Nephron (organoid): Measurements from ENCODE around the gene LINC00305.

Source experiments
- H3K27ac Mint-ChIP-seq, 3 experiments: 2 replicates each; pipeline ENCODE4 v1.8.0; 2020; ENCODE audit warnings: mixed read lengths in 3 of 3, mild to moderate bottlenecking in 2 of 3, moderate library complexity in 1 of 3
- H3K27me3 Mint-ChIP-seq: 2 replicates; pipeline ENCODE4 v1.8.0; 2021; ENCODE audit warnings: low read depth, mild to moderate bottlenecking, moderate library complexity, mixed read lengths
- H3K36me3 Mint-ChIP-seq: 2 replicates; pipeline ENCODE4 v1.8.0; 2020; ENCODE audit warnings: low read depth, mixed read lengths
- H3K4me1 Mint-ChIP-seq: 2 replicates; pipeline ENCODE4 v1.8.0; 2020; ENCODE audit warnings: mixed read lengths
- H3K4me3 Mint-ChIP-seq, 3 experiments: 2 replicates each; pipeline ENCODE4 v1.8.0; 2020; ENCODE audit warnings: mild to moderate bottlenecking in 3 of 3, mixed read lengths in 3 of 3, moderate library complexity in 2 of 3
- H3K9me3 Mint-ChIP-seq: 2 replicates; pipeline ENCODE4 v1.8.0; 2020; ENCODE audit warnings: mixed read lengths
- CTCF ChIP-seq, 3 experiments: fragments of 200-600 bp; sonication (generic); IDR thresholded peaks; one replicate each; pipeline ENCODE4 v1.5.0; 2021; ENCODE audit warnings: antibody characterized with exemption in 3 of 3; ENCODE audit not compliant: unreplicated experiment in 3 of 3

Gene LINC00305

GRCh38 chr18:64148988-64149387, at the start of gene LINC00305:
Gene LINC00305 (minus strand): TSS chr18:64149088.
- Mint-ChIP-seq H3K9me3 (no peaks in the 10 kb centered on the region), H3K4me3 (no peak within 1 kb of the TSS), H3K4me1 (no peaks in the 10 kb centered on the region), H3K27ac (no peak within 1 kb of the TSS), H3K36me3 (no peaks in the 10 kb centered on the region), H3K27me3 (no peaks in the 10 kb centered on the region)
- TF ChIP-seq CTCF (IDR thresholded peaks at IDR 0.05; ENCODE audit: unreplicated experiment in 3 of 3): no peak

- no peak overlapping the region for H3K4me3 Mint-ChIP-seq
- H3K4me1 Mint-ChIP-seq: peaks cover 14% of the 10 kb centered on the region
- no peak for TF ChIP-seq CTCF (IDR thresholded peaks at IDR 0.05; ENCODE audit: unreplicated experiment in 3 of 3)
- H3K27ac Mint-ChIP-seq: no peak overlapping the region
- H3K36me3 Mint-ChIP-seq: no peaks in the 10 kb centered on the region
- H3K27me3 Mint-ChIP-seq: peaks cover 3% of the 10 kb centered on the region
- H3K9me3 Mint-ChIP-seq: no peaks in the 10 kb centered on the region
These were observed 42.2 kb upstream of the LINC00305 start for GRCh38 chr18:64191069-64191468.

DNA sequence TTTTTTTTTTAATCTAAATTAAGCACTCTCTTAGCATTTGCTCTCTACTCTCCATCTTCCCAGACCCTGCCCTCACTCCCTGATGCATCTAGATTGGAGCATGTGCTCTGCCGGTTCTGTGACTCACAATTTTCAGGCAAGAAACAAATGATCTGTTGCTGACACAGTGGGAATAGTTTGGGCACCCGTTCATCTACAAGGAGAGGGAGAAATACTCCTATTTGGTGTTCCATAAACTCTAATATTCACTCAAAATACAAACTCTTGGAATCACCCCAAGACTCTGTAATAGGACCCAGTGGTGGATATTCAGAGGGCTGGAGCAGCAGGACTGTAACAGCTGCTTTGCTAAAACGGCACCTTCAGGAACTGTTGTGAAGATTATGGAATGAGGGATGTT, 37.1 kb upstream of the LINC00305 start:
- Mint-ChIP-seq H3K27me3 (no peaks in the 10 kb centered on the region), H3K36me3 (no peaks in the 10 kb centered on the region), H3K4me1 (peaks cover 35% of the 10 kb centered on the region), H3K9me3 (no peaks in the 10 kb centered on the region), H3K27ac (peak overlapping the region; percentile 12 to 52 (median 14)), H3K4me3 (no peak overlapping the region)
- no peak for TF ChIP-seq CTCF (IDR thresholded peaks at IDR 0.05; ENCODE audit: unreplicated experiment in 3 of 3)

- no peaks in the 10 kb centered on the region for H3K36me3 Mint-ChIP-seq
- TF ChIP-seq CTCF (IDR thresholded peaks at IDR 0.05; ENCODE audit: unreplicated experiment in 3 of 3): no peak
These were observed 34.8 kb upstream of the LINC00305 start for GRCh38 chr18:64183665-64184064.

DNA sequence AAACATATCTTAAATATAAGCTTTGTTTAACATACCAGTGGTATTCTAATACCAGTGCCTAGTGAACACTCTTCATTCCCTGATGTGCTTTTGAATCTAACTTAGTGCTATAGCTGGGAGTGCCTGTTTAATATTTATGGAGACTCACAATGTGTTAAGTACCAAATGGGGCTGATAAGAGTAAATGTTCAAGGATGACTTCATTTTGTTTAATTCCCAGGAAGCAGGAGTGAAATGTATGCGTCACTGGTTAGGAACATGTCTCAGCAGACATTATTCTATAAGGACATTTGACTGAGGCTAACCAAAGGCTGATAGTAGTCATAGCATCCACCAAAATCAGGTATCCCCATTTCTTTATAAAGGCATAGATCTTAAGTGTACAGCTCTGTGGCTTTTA, 31.7 kb upstream of the LINC00305 start:
- no peaks in the 10 kb centered on the region for H3K9me3 Mint-ChIP-seq
- H3K4me1 Mint-ChIP-seq: peaks cover 39% of the 10 kb centered on the region
- no peak for TF ChIP-seq CTCF (IDR thresholded peaks at IDR 0.05; ENCODE audit: unreplicated experiment in 3 of 3)
- H3K4me3 Mint-ChIP-seq: no peak overlapping the region
- H3K27me3 Mint-ChIP-seq: no peaks in the 10 kb centered on the region
- no peaks in the 10 kb centered on the region for H3K36me3 Mint-ChIP-seq
- peak overlapping the region; percentile 7 to 54 (median 18) for H3K27ac Mint-ChIP-seq

More at GRCh38 chr18:64183665-64184064, 34.8 kb upstream of the LINC00305 start:
- H3K27me3 Mint-ChIP-seq: no peaks in the 10 kb centered on the region
- H3K4me3 Mint-ChIP-seq: no peak overlapping the region
- peak overlapping the region; percentile 19 to 71 (median 30) for H3K27ac Mint-ChIP-seq
- no peaks in the 10 kb centered on the region for H3K9me3 Mint-ChIP-seq
- peaks cover 54% of the 10 kb centered on the region for H3K4me1 Mint-ChIP-seq

- H3K27ac Mint-ChIP-seq: peak overlapping the region; percentile 7 to 54 (median 18)
- TF ChIP-seq CTCF (IDR thresholded peaks at IDR 0.05; ENCODE audit: unreplicated experiment in 3 of 3): no peak
- no peaks in the 10 kb centered on the region for H3K36me3 Mint-ChIP-seq
These were observed 31.3 kb upstream of the LINC00305 start for GRCh38 chr18:64180171-64180570.

More at GRCh38 chr18:64180171-64180570, 31.3 kb upstream of the LINC00305 start:
- Mint-ChIP-seq H3K27me3 (no peaks in the 10 kb centered on the region), H3K4me3 (no peak overlapping the region), H3K4me1 (peaks cover 37% of the 10 kb centered on the region), H3K9me3 (no peaks in the 10 kb centered on the region)
